Hematopoietic multipotent progenitor cell treated with erythropoietin and hydrocortisone succinate and interleukin-3 and kit ligand, for 15 days (in vitro differentiated cells): ENCODE data around the gene NEK6.

Source experiments
- DNase-seq: peaks from one replicate; pipeline ENCODE4 v3.0.0-alpha.2; 2015; ENCODE audit warnings: low spot score

Gene NEK6

DNA sequence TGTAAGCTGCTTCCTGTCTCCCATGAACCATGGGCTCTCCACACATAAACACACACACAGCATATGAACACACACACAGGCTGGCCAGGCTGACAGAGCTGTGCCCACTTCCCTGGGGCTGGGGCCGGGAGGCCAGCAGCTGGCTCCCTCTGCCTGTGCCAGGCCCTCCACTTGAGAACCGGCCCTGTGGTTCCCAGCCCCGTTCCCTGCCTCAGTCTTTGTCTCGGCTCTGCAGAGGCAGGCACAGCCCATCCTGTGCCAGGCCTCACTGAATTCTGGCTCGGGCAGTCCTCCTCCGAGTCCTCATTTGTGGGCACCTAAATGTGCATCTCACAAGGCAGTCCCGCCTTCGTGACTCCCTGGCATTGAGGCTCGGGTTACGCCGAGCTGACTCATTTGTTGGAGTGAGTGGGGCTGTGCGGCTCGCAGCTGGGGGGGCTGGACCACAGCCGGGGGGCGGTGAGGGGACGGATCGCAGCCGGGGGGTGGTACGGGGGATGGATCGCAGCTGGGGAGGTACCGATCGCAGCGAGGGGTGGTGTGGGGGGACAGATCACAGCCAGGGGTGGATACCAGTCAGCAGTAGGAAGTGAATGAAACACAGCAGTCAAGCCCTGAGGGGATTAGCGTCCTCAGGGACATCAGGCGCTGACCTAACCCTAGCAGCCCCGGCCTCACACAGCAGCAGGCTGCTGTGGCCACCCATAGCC lies 85.2 kb downstream of the NEK6 start:
- DNase-seq = no peak

DNA sequence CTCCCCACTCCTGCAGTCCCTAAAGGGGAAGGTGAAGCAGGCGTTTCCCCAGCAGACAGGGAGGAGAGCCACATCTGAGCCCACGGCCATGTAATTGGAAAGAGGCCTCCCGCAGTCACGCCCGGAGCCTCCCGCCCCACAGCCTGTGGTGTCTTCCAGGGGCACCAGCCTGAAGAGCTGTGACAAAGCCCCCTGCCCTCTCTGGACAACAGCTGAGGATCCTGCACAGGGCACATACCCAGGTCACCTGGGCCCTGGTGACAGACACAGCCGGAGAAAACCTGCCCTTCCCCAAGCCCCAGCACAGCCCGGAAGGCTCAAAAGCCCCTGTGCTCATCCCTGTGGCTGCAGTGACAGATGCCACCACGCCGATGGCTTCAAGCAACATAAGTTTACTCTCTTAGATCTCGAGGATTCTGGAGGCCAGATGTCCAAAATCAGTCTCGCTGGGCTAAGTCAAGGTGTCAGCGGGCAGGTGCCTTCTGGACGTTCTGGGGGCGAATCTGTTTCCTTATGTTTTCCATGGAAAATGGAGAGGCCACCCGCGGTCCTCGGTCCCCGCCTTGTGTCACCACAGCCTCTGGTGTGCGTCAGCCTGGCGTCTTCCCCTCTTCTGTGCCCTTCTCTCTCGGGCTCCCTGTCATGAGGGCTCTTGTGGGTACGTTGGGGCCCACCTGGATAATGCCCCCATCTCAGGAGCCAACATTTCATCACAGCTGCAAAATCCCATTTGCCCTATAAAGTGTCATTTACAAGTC lies 86.0 kb downstream of the NEK6 start:
- DNase-seq = no peak

DNA sequence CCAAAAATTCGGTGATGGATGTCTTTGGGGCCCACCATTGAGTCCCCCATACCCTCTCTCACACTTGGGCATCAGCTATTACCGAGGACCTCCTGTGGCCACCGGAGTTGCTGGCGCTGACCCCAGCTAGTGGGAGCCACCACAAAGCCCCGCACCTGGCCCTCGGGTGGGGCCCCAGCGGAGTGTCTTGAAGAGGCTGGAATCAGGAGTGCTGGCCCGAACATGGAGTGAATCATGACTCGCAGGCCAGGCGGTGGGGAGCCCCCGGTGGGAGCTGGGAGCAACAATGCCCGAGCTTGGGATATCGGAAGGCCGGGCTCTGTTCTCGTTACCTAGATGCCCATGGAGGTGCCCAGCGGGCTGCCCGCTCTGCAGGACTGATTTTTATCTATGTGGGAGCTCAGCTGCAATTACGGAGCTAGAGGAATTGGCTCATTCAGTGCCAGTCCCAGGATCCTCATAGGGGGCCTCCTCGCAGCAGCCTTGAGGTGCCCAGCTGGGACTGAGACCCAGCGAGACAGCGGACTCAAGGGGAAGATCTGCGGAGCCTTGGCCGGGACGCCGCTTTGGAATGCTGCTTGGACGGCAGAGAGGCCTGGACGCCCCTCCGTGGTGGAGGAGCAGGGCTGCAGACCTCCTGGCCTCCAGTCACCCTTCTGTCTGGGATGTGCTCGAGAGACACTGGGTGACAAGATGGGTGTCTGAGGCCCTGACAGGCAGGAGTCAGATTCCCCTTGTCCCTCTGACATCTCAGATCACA lies 86.7 kb downstream of the NEK6 start:
- no peak for DNase-seq

DNA sequence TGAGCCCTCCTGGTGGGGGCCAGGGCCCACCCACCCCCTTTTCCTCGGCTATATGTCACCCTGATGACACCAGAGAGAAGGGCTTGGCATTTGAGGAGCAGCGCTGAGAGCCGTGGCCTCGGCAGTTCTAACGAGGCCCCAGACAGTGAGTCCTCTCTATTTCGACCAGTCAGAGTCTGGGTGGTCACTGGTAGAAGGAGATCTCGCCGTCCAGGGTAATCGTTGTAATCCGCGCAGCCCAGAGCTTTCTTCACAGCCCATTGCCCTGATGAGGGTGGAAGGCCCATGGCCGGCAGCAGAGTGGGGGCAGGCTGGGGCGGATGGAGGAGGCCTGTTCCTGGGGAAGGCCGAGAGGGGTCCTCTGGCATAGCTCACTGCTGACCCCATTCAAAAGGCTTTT lies 87.3 kb downstream of the NEK6 start:
- DNase-seq = no peak

DNA sequence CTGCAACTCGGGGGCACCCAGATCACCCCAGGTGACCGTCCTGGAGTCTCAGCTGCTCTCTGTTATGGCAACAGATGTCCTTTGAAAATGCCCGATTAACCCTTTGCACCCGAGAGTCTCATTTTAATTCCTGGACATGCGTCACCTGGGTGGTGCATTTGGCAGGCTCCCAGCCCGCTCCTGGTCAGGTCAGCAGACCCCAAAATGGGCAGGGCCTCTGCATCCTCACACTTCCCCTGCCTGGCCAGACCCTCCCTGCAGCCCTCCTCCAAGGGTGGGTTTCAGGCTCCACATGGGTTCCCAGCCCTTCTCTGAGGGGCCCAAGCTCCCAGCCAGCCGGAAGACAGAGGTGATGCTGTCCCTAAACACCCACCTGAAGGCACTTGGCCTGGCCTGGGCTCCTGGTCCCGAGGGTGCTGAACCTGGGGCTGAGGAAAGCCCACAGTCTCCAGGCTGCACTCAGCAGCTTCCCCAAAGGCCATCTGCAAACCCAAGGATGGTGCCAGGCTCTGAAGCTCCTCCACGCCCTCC lies 88.1 kb downstream of the NEK6 start:
- no peak for DNase-seq

DNA sequence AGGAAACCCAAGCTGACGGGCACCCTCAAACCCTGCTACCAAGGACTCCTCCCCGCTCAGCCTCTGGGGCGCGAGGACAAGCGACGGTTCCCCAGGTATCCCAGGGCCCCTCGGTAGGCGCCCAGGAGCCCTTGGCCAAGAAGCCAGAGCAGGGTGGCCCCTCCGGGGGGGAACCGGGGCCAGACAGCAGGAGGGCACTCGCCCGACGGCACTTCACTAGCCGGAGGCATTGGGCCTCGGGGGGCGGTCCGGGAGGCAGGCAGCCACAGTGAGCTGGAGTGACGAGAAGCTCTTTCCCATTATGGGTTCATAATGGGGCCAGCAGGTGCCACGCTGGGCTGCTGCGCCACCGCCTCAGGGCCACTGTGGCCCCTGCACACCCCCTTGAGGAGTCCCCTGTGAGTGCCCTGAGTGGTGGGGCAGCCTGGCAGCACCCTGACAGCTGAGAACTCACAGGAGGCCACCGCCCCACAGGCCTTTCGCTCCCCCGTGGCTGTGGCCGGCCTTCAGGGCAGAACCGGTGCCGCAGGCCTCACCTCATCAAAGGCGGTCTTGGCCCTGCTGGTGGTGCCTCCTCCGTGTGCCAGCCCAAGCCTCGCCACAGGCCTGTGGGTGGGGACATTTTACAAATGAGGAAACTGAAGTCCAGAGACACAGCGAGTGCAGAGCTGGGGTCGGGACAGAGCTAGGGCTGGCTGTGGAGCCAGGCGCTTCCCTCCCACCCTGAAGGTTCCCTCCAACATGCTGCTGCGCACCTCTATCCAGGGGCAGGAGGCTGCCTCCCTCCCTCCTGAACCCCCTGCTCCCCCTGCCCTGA lies 88.8 kb downstream of the NEK6 start:
- DNase-seq = no peak

DNA sequence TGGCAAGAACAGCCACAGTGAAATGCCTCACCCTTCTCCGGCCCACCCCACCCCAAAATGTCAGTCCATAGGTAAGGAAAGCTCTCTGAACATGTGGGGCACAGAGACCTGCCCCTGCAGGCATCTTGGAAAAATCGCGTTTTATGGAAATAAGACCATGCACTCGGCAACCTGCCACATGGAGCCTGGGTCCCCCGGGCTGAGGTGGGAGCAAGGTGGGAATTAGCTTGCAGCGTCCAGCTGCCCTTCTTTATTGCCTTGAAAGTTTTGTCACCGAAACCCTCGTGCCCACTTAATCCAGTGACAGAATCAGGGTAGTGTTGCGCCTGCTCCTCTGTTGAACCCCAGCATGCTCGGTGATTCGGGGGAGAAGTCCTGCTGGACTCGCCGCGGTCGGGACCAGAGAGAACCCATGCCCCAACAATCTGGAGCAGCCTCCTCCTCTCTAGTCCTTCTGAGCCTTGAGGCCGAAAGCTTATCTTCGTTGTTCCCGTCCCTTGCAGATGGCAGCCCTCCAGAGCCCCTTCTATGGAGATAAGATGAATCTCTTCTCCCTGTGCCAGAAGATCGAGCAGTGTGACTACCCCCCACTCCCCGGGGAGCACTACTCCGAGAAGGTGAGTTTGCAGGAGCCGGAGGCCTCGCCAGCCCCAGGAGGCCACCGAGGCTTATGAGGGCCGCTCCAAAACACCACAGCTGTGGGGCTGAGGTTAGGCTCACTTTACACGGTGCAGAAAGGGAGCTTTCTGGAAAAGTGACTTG lies 89.6 kb downstream of the NEK6 start:
- no peak for DNase-seq

DNA sequence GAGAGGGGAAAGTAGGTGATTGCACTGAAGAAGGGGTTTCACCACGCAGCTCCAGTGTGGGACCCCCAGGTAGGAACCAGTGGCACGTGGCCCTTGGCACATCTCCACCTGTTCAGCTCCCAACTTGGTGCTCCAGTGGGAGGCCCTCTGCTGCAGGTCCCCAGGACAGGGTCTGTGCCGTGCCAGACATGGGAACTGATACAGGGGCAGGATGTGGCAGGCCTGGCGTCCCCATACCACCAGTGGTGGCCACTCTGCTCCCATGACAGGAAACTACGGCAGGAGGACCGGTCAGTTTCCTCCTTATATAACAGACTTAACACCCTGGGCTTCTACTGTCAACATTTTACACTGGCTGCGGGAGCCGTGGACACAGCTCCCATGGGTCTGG lies 90.2 kb downstream of the NEK6 start:
- DNase-seq = no peak

DNA sequence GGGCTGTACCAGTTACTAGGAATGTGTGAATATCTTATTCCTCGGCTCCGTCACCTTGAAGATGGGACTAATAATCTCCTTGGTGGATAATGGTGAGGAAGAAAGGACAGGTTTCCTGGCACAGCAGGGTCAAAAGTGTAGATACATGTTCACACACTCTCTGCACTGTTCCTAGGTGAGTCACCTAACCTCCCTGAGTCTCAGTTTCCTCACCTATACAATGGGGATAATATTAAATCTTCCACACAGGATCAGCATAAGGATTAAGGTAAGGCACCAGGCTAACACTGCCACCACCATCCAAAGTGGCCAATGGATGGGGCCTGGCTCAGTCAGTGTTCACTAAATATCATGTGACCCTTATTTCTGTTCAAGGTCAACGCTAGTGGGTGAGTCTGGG lies 90.6 kb downstream of the NEK6 start:
- no peak for DNase-seq

DNA sequence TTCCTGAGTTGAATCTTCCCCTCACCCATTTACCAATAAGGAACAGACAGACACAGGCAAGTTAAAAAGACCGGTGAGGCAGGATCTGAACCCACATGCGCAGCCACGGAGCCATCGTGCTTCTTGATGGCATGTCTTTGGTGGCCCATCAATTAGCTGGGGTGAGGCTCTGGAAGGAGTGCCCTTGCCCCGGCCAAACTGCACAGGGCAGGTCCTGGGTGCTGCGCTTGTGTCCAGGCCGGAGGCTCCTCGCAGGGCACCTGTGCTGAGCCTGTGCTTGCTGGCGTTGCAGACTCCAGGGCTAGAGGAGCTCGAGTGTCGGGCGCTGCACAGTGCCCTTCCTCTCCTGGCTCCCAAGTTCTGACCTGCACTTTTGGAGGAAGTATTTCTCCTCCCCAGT lies 91.1 kb downstream of the NEK6 start:
- DNase-seq = no peak

DNA sequence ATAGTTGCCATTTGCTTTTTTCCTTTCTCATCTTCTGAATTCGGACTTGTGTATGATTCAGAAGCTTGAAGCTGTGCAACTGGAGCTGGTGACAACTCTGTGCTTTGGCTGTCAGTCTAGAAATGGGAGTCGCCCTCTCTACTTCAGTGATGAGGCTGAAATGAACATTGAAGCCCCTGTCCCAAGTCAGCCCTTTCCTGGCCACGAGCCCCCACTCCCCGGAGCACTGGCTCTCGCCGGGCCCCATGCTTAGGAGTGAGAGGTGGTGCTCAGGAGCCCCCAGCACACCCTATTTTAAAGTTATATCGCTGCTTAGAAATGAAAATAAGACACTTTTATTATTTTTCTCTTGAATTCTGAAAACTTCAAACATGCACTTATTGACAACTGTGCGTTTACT lies 91.5 kb downstream of the NEK6 start:
- no peak for DNase-seq

DNA sequence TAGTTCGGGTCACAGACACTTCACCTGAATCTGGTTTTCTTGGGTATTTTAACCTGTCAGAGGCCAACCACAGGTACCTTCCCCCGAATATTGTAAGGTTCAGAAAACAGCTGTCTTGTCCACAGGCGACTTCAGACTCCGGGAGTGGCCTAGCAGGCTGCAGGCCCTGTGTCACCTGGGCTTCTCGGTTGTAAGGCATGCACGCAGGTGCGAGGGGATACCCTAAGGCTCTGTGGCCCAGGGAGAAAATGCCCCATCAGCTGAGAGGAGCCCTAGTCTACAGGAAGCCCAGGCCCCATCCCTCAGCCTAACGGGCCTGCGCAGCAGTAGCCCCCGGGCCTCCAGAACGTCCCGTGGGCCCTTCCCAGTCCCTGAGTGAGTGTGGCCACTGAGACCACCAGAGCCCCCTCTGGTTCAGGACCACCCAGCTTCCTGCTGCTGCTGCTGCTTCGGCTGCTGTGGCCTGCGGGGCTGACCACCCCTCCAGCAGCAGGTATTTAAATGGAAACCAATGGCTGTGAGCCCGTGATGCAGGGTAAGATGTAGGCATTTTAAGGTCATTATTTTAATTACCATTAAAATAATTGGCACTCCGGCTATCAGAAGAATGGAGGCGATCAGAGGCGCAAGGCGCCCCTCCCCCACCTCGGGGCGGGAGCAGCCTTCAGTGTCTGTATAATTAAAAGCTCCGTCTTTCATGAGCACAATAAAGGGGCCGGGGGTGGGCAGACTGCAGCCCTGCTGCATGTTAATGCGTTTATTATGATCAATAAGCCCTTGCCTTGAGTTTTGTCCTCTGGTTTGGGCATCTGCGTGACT lies 92.1 kb downstream of the NEK6 start:
- no peak for DNase-seq

DNA sequence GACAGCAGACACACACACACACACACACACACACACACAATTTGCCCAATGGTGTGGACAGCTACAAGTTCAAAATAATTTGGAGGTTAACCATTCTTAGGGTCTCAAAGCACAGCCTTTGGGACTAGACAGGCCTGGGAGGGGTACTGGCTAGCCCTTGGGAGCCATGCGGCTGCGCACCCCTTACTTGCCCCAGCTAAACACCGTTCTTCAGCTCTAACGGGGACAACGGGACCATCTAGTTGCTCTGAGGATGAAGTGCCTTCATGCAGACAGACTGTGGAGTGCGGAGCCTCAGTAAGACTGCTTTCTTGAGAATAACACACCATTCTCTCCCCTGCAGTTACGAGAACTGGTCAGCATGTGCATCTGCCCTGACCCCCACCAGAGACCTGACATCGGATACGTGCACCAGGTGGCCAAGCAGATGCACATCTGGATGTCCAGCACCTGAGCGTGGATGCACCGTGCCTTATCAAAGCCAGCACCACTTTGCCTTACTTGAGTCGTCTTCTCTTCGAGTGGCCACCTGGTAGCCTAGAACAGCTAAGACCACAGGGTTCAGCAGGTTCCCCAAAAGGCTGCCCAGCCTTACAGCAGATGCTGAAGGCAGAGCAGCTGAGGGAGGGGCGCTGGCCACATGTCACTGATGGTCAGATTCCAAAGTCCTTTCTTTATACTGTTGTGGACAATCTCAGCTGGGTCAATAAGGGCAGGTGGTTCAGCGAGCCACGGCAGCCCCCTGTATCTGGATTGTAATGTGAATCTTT lies 92.9 kb downstream of the NEK6 start:
- DNase-seq = no peak

DNA sequence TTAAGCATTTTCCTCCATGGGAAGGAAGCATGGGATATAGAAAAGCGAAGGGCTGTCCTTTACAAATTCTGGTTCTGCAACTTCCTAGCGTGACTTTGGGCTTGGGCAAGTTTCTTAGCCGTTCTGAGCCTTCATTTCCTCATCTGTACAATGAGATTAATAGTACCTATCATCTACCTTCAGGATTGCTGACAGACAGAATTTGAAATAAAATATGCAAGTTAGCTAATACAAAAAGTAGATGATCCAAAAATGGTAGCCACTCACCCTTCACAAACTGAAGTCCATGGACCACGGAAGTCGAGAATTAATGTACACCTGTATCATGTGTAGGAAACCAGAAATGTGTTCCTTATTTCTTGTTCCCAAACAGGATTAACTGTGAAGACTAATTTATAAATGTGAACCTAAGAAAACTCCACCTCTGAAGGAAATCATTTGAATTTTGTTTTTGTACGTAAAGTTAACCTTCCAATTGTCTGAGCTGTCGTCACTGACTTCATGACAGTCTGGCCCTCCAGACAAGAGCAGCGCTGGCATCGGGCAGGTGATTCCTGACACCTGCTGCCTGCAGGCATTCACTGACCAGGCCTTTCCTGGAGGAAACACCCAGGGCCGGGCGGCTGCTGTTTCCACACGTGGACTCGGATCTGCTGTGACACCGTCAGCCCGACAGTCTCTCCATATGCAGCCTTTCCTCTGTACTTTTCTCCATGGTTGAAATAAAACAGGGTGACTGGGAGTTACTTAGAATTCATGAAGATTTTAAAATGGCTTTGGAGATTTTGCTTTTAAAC lies 94.1 kb downstream of the NEK6 start:
- DNase-seq = no peak

DNA sequence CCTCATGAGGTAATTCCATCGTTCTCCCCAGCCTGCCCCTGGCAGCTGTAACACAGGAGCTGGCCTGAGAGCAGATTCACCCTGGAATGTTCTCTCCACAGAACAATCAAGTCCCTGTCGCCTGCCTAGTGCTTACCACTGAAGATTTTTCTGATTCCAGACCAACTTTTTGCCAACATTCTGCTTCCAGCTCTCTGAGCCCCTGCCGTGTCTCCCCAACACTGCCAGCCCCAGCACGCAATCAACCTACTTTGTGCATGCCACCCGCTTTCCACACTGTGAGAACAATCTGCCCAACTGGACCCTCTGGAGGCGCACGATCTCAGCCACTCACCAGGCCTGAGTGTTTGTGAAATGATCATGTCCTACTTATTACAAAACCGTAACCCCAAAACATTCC lies 94.9 kb downstream of the NEK6 start:
- no peak for DNase-seq

DNA sequence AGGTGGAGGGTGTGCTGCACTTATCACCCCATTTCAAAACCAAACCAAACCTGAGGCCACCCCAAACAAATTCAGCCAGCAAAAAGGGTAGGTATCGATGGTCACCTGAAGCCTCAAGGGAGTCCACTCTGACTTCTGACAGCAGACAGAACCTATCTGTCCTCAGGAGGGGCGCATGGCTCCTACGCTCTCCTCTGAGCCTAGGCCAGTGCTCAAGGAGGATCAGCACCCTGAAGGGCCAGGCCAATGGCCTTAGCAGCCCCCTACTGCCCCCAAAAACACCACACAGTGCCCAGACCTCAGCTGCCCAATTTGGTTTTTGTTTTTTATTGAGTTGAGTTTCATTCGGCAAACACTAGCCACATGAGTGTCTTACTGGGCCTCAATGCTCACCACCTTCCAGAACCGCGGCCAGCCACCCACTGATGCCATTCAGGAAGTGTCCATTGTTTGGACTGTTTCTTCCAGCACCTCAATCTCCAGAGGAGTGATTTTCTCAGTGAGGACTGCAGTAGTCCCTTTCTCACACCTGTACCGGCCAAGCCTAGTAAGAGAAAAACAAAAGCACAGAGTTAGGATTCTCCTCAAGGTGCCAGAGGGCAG lies 95.5 kb downstream of the NEK6 start:
- DNase-seq = no peak

DNA sequence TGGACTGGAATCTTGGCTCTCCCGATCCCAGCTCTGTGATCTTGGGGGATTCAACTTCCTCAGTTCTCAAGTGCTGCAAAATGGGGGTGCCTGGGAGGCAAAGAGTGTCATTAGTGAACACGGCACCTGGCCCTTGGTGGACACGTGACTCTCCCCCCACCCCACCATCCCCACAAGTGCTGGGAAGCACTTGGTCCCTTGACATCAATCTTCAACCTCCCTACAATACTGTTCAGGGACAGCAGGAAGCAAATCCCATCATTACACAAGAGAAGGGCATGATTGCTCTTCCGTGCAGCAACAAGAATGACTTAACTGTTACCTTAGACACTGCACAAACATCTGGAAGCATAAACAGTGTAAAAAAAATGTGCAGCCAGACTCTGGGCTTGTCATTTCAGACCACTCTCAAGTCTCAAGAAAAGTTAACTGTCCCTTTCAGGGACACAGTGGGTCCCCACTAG lies 96.1 kb downstream of the NEK6 start:
- no peak for DNase-seq

DNA sequence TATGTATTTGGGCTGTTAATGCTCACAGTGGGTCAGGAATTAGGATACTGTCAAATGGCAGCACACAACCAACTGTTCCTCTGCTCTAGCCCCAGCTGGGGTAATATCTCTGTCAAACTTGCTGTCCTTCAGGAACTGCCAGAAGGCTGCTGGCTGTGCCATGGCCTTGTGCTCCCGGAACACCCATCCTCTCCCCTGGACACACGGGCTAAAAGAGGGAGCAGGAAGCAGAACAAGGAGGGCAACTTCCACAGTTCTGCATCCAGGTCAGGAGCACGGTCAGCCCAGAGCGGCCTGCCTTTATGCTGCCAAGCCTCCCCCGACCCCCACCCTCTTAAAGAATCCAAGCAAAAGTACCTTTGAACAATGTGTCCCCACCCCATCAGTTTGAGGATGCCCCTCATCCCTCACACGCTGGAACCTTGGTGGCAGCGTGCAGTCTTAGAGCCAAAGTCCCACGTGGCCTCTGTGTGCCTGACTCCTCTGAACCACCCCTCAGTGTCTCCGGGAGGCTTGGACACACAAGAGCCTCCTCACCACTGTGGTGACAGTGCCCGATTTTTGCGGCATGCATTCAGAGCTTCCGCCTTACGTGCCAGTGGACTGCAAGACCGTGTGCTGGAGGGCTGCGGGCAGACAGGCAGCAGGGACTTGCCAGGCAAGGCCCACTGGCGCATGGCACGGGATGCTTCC lies 96.7 kb downstream of the NEK6 start:
- DNase-seq = no peak
